Measurements from ENCODE around the gene PDE6C. TPM values are rescaled to one million over a fixed set of nuclear protein-coding genes. Genes with fewer than 3 reads are reported as not detected.

The PDE6C gene
- total RNA-seq, 1 donor from 2014 or later: not detected

DNA sequence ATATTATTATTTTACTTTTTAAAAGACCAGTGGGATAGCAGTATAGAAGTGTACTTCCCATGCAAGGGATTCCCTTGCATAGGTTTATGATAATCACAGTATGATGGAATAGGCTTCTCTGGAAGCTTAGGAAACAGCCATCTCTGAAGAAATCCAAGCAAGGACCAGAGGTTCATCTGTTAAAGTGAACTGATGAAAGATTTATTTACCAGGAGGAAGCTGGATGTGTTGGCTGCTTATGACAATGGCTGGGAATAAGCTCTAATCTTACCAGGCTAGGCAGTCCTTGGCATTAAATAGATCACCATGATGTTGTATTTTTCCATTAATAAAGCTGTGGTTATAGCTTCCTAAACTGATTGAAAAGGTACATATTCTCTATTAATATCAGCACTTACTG is 58.0 kb downstream of the PDE6C start:
- DNase-seq (ENCODE audit: low read depth): no peak
- no peaks in the 10 kb centered on the region for H3K9me3 Mint-ChIP-seq (ENCODE audit: unreplicated experiment)
- Histone ChIP-seq H3K4me1 (ENCODE audit: insufficient read depth, low read length) (no peaks in the 10 kb centered on the region), H2AFZ (ENCODE audit: low read depth, low read length) (no peak overlapping the region), H3K27me3 (ENCODE audit: insufficient read depth, low read length) (no peaks in the 10 kb centered on the region), H3K4me2 (ENCODE audit: low read length) (no peak overlapping the region), H3K27ac (ENCODE audit: low read depth, low read length) (no peak overlapping the region), H3K9ac (ENCODE audit: low read length) (no peak overlapping the region), H4K20me1 (ENCODE audit: insufficient read depth, low read length) (no peaks in the 10 kb centered on the region), H3K79me2 (ENCODE audit: insufficient read depth, low read length) (no peaks in the 10 kb centered on the region), H3K9me3 (ENCODE audit: insufficient read depth, low read depth, low read length) (no peaks in the 10 kb centered on the region), H3K4me3 (ENCODE audit: insufficient read depth, low read depth, low read length) (no peak overlapping the region), H3K36me3 (ENCODE audit: insufficient read depth, low read length) (peaks cover 33% of the 10 kb centered on the region)
- no peak overlapping the region for H3K27ac Mint-ChIP-seq (ENCODE audit: unreplicated experiment)
- H3K4me1 Mint-ChIP-seq (ENCODE audit: low read depth, unreplicated experiment): no peaks in the 10 kb centered on the region
- H3K27me3 Mint-ChIP-seq (ENCODE audit: low read depth, unreplicated experiment): no peaks in the 10 kb centered on the region
- no peak for TF ChIP-seq EZH2 (IDR thresholded peaks at IDR 0.05; ENCODE audit: insufficient read depth, low read length)
- TF ChIP-seq, protein P1, sequence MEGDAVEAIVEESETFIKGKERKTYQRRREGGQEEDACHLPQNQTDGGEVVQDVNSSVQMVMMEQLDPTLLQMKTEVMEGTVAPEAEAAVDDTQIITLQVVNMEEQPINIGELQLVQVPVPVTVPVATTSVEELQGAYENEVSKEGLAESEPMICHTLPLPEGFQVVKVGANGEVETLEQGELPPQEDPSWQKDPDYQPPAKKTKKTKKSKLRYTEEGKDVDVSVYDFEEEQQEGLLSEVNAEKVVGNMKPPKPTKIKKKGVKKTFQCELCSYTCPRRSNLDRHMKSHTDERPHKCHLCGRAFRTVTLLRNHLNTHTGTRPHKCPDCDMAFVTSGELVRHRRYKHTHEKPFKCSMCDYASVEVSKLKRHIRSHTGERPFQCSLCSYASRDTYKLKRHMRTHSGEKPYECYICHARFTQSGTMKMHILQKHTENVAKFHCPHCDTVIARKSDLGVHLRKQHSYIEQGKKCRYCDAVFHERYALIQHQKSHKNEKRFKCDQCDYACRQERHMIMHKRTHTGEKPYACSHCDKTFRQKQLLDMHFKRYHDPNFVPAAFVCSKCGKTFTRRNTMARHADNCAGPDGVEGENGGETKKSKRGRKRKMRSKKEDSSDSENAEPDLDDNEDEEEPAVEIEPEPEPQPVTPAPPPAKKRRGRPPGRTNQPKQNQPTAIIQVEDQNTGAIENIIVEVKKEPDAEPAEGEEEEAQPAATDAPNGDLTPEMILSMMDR (IDR thresholded peaks at IDR 0.05; ENCODE audit: insufficient read depth, low read depth, low read length): no peak
- peaks cover 5% of the 10 kb centered on the region for H3K36me3 Mint-ChIP-seq (ENCODE audit: low read depth, unreplicated experiment)
- no peak overlapping the region for H3K4me3 Mint-ChIP-seq (ENCODE audit: unreplicated experiment)
- no peak for FAIRE-seq

DNA sequence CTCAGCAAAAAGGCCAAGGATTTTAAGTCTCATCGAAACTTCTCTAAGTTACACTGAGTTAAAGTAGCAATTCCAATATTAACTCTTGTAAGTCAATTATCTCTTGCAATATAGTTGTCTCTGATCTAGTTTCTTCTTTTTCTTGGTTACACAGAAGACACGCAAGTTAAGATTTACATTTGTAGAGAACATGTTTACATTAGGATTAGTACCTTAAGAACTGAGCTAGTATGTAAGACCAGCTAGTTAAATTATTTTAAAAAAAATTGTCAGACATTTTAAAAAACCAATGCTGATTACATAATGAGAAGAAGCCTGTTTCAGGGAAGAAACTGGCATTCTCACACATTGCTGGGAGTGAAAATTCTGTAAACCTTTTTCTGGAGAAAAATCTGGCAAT is 58.7 kb downstream of the PDE6C start:
- H3K9me3 ChIP-seq (ENCODE audit: insufficient read depth, low read depth, low read length): no peaks in the 10 kb centered on the region
- Mint-ChIP-seq H3K36me3 (ENCODE audit: low read depth, unreplicated experiment) (peaks cover 5% of the 10 kb centered on the region), H3K9me3 (ENCODE audit: unreplicated experiment) (no peaks in the 10 kb centered on the region), H3K27me3 (ENCODE audit: low read depth, unreplicated experiment) (no peaks in the 10 kb centered on the region), H3K4me3 (ENCODE audit: unreplicated experiment) (no peak overlapping the region), H3K27ac (ENCODE audit: unreplicated experiment) (no peak overlapping the region), H3K4me1 (ENCODE audit: low read depth, unreplicated experiment) (no peaks in the 10 kb centered on the region)
- H3K36me3 ChIP-seq (ENCODE audit: insufficient read depth, low read length): peaks cover 29% of the 10 kb centered on the region
- H3K9ac ChIP-seq (ENCODE audit: low read length): no peak overlapping the region
- no peak overlapping the region for H3K4me2 ChIP-seq (ENCODE audit: low read length)
- no peak overlapping the region for H3K27ac ChIP-seq (ENCODE audit: low read depth, low read length)
- H2AFZ ChIP-seq (ENCODE audit: low read depth, low read length): no peak overlapping the region
- DNase-seq (ENCODE audit: low read depth): no peak
- no peaks in the 10 kb centered on the region for H4K20me1 ChIP-seq (ENCODE audit: insufficient read depth, low read length)
- no peaks in the 10 kb centered on the region for H3K4me1 ChIP-seq (ENCODE audit: insufficient read depth, low read length)
- no peak overlapping the region for H3K4me3 ChIP-seq (ENCODE audit: insufficient read depth, low read depth, low read length)
- no peak for FAIRE-seq
- H3K27me3 ChIP-seq (ENCODE audit: insufficient read depth, low read length): no peaks in the 10 kb centered on the region
- TF ChIP-seq EZH2 (IDR thresholded peaks at IDR 0.05; ENCODE audit: insufficient read depth, low read length): no peak
- TF ChIP-seq, protein P1 (IDR thresholded peaks at IDR 0.05; ENCODE audit: insufficient read depth, low read depth, low read length): no peak
- no peaks in the 10 kb centered on the region for H3K79me2 ChIP-seq (ENCODE audit: insufficient read depth, low read length)

DNA sequence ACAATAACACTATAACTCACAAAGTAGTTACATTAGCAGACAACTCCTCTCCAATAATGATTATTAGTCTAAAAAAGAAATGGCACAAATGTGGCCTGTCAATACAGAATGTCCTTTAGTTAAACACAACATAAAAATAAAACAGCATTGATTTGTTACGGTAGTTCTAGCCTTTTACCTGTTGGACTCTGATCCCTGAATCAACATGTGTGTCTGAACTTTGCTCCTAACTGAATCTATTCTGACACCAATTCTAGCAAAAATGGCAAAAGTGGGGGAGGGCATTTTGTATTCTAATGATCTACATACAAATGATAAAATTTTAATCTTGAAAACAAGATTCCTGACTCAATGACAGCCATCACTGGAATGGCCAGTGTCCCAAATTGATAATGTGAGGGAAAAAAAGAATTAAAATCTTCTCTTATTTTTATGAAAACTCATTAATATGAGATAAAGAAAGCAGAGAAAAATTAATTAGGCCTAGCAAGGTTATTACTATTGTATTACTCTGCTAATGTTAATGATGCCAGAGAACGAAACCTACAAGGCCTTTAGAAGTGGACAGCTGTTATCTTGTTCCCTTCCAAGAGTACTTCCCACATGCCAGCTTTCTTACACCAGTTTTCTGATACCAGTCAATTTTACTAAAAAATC is 59.8 kb downstream of the PDE6C start:
- H3K4me1 Mint-ChIP-seq (ENCODE audit: low read depth, unreplicated experiment): no peaks in the 10 kb centered on the region
- TF ChIP-seq EZH2 (IDR thresholded peaks at IDR 0.05; ENCODE audit: insufficient read depth, low read length): no peak
- TF ChIP-seq, protein P1 (IDR thresholded peaks at IDR 0.05; ENCODE audit: insufficient read depth, low read depth, low read length): no peak
- H3K27me3 Mint-ChIP-seq (ENCODE audit: low read depth, unreplicated experiment): no peaks in the 10 kb centered on the region

More for the DNA sequence above, 59.8 kb downstream of the PDE6C start:
- Histone ChIP-seq H3K79me2 (ENCODE audit: insufficient read depth, low read length) (no peaks in the 10 kb centered on the region), H3K4me1 (ENCODE audit: insufficient read depth, low read length) (no peaks in the 10 kb centered on the region), H3K36me3 (ENCODE audit: insufficient read depth, low read length) (peaks cover 29% of the 10 kb centered on the region), H3K4me3 (ENCODE audit: insufficient read depth, low read depth, low read length) (no peak overlapping the region), H3K27me3 (ENCODE audit: insufficient read depth, low read length) (no peaks in the 10 kb centered on the region), H4K20me1 (ENCODE audit: insufficient read depth, low read length) (no peaks in the 10 kb centered on the region), H3K9me3 (ENCODE audit: insufficient read depth, low read depth, low read length) (no peaks in the 10 kb centered on the region), H3K9ac (ENCODE audit: low read length) (no peak overlapping the region), H3K27ac (ENCODE audit: low read depth, low read length) (no peak overlapping the region), H2AFZ (ENCODE audit: low read depth, low read length) (no peak overlapping the region), H3K4me2 (ENCODE audit: low read length) (no peak overlapping the region)
- Mint-ChIP-seq H3K4me3 (ENCODE audit: unreplicated experiment) (no peak overlapping the region), H3K9me3 (ENCODE audit: unreplicated experiment) (no peaks in the 10 kb centered on the region), H3K27ac (ENCODE audit: unreplicated experiment) (no peak overlapping the region), H3K36me3 (ENCODE audit: low read depth, unreplicated experiment) (peaks cover 5% of the 10 kb centered on the region)
- FAIRE-seq (no peak), DNase-seq (ENCODE audit: low read depth) (no peak)
